CD14-positive monocyte (primary cell): ENCODE results near the gene CAPN3. TPM values are rescaled to one million over a fixed set of nuclear protein-coding genes. Genes with fewer than 3 reads are reported as not detected.

ENCODE experiments used
- DNase-seq, 3 donors: peaks; one replicate each; pipeline ENCODE4 v3.0.0-alpha.2; 2011 to 2022
- H2AFZ ChIP-seq: 2 replicates; pipeline ENCODE4 v1.6.0; 2012; ENCODE audit warnings: mild to moderate bottlenecking, low read depth, low read length, inconsistent platforms; ENCODE audit not compliant: insufficient read depth, poor library complexity, severe bottlenecking
- H3K27ac ChIP-seq, 2 donors: 1 replicate in 1 of 2; 2 replicates in 1 of 2; pipeline ENCODE4 v1.5.1; 2012 to 2013; ENCODE audit warnings: low read length in 2 of 2, control low read depth in 1 of 2, inconsistent platforms in 1 of 2, low read depth in 1 of 2, mild to moderate bottlenecking in 1 of 2
- H3K27me3 ChIP-seq, 2 donors: one replicate each; pipeline versions ENCODE4 v1.6.0 to v1.6.1; 2011 to 2013; ENCODE audit warnings: low read length in 2 of 2; ENCODE audit not compliant: control insufficient read depth in 2 of 2, insufficient read depth in 2 of 2
- H3K36me3 ChIP-seq, 2 donors: replicated peaks in 1 of 2; 1 replicate in 1 of 2; 2 replicates in 1 of 2; pipeline versions ENCODE4 v1.5.1 to v1.6.1; 2012 to 2013; ENCODE audit warnings: low read length in 2 of 2, control low read depth in 1 of 2, inconsistent platforms in 1 of 2, mild to moderate bottlenecking in 1 of 2; ENCODE audit not compliant: insufficient read depth in 2 of 2, control insufficient read depth in 1 of 2
- H3K4me1 ChIP-seq, 2 donors: 1 replicate in 1 of 2; 2 replicates in 1 of 2; pipeline versions ENCODE4 v1.5.1 to v1.6.1; 2012 to 2013; ENCODE audit warnings: low read length in 2 of 2, control low read depth in 1 of 2, inconsistent platforms in 1 of 2, mild to moderate bottlenecking in 1 of 2, moderate library complexity in 1 of 2; ENCODE audit not compliant: insufficient read depth in 2 of 2, control insufficient read depth in 1 of 2
- H3K4me2 ChIP-seq: replicated peaks from 2 replicates; pipeline ENCODE3; 2012; ENCODE audit warnings: low read length, moderate library complexity, mild to moderate bottlenecking; ENCODE audit not compliant: poor library complexity, severe bottlenecking; ENCODE audit errors: extremely low read depth
- H3K4me3 ChIP-seq, 3 experiments: fragments of 200-600 bp in 1 of 3; sonication (generic) in 1 of 3; replicated peaks in 1 of 3; 1 replicate in 2 of 3; 2 replicates in 1 of 3; pipeline ENCODE4 v1.5.1; 2011 to 2013; ENCODE audit warnings: low read length in 3 of 3, mild to moderate bottlenecking in 3 of 3, control low read depth in 2 of 3, low read depth in 2 of 3, inconsistent platforms in 1 of 3, moderate library complexity in 1 of 3
- H3K79me2 ChIP-seq: 2 replicates; pipeline ENCODE4 v1.6.0; 2012; ENCODE audit warnings: mild to moderate bottlenecking, control low read depth, inconsistent platforms, low read length, moderate library complexity; ENCODE audit not compliant: insufficient read depth
- H3K9ac ChIP-seq: 2 replicates; pipeline ENCODE4 v1.6.0; 2017; ENCODE audit warnings: low read length, mild to moderate bottlenecking; ENCODE audit not compliant: insufficient read depth, poor library complexity, severe bottlenecking
- H3K9me3 ChIP-seq, 2 donors: replicated peaks in 1 of 2; 1 replicate in 1 of 2; 2 replicates in 1 of 2; pipeline versions ENCODE4 v1.5.1 to v1.6.1; 2012 to 2013; ENCODE audit warnings: low read length in 2 of 2, control low read depth in 1 of 2; ENCODE audit not compliant: control insufficient read depth in 1 of 2, insufficient read depth in 1 of 2
- H4K20me1 ChIP-seq: 2 replicates; pipeline ENCODE4 v1.6.0; 2012; ENCODE audit warnings: mild to moderate bottlenecking, low read length, control low read depth, moderate library complexity; ENCODE audit not compliant: insufficient read depth
- H3K27ac Mint-ChIP-seq, 7 donors: one replicate each; pipeline ENCODE4 v1.8.0; 2020; ENCODE audit warnings: mild to moderate bottlenecking in 7 of 7, mixed read lengths in 7 of 7, moderate library complexity in 6 of 7, inconsistent platforms in 2 of 7
- H3K27me3 Mint-ChIP-seq, 3 donors: one replicate each; pipeline ENCODE4 v1.8.0; 2021 to 2022; ENCODE audit warnings: low read depth in 3 of 3, mild to moderate bottlenecking in 3 of 3, mixed read lengths in 3 of 3, moderate library complexity in 3 of 3, inconsistent platforms in 1 of 3
- H3K36me3 Mint-ChIP-seq, 2 donors: one replicate each; pipeline ENCODE4 v1.8.0; 2020; ENCODE audit warnings: mixed read lengths in 2 of 2, inconsistent platforms in 1 of 2, mild to moderate bottlenecking in 1 of 2
- H3K4me1 Mint-ChIP-seq: one replicate; pipeline ENCODE4 v1.8.0; 2020; ENCODE audit warnings: mild to moderate bottlenecking, mixed read lengths
- H3K4me3 Mint-ChIP-seq, 2 donors: one replicate each; pipeline ENCODE4 v1.8.0; 2020; ENCODE audit warnings: mild to moderate bottlenecking in 2 of 2, mixed read lengths in 2 of 2, moderate library complexity in 1 of 2
- H3K9me3 Mint-ChIP-seq, 7 donors: one replicate each; pipeline ENCODE4 v1.8.0; 2020 to 2022; ENCODE audit warnings: mixed read lengths in 7 of 7, mild to moderate bottlenecking in 6 of 7, moderate library complexity in 6 of 7, inconsistent platforms in 2 of 7
- CTCF ChIP-seq: fragments of 200-600 bp; IDR thresholded peaks from one replicate; pipeline ENCODE4 v1.8.0; 2022; ENCODE audit warnings: antibody characterized with exemption, mild to moderate bottlenecking
- WGBS: methylation state at CpG from one replicate; pipeline ENCODE4 v1.1.5; 2013; ENCODE audit warnings: missing lambda C conversion rate; ENCODE audit not compliant: insufficient coverage; 5-methylcytosine and 5-hydroxymethylcytosine counted together
- intact Hi-C, 2 donors: fragments of 100-400 bp; cut with micrococcal nuclease; formaldehyde crosslinking; loops; one replicate each; pipeline versions ENCODE4 v1.15.0 to v1.15.1; 2023
- polyA plus RNA-seq, 3 donors: library from polyadenylated mRNA; depleted of rRNA in 1 of 3; unstranded in 2 of 3; stranded (reverse) in 1 of 3; fragments of 300-500 nt in 2 of 3; fragments of >200 nt in 1 of 3; fragmentation: Illumina TruSeq in 2 of 3; gene quantifications; 1 replicate in 2 of 3; 2 replicates in 1 of 3; pipeline ENCODE4 v1.2.3, GENCODE V29; 2012 to 2021

The CAPN3 gene
- polyA plus RNA-seq, 3 donors: 2.9 to 76.5 (median 3.6) TPM

- no peak overlapping the region for H3K27ac ChIP-seq
- Mint-ChIP-seq H3K27me3 (no peaks in the 10 kb centered on the region), H3K36me3 (peaks cover 59 to 68% of the 10 kb centered on the region in 2 donors), H3K9me3 (peaks cover 12 to 19% (median 13%) of the 10 kb centered on the region in 7 donors), H3K4me3 (no peak overlapping the region), H3K27ac (peak overlapping the region in 1 of 7 donors; percentile 68), H3K4me1 (no peaks in the 10 kb centered on the region)
- H3K4me1 ChIP-seq: no peaks in the 10 kb centered on the region
- TF ChIP-seq CTCF: no peak
- H3K79me2 ChIP-seq: no peaks in the 10 kb centered on the region
- intact Hi-C loops: no loop called here
- H3K4me3 ChIP-seq: no peak overlapping the region
- no peak overlapping the region for H3K4me2 ChIP-seq
- H3K9ac ChIP-seq: no peak overlapping the region
- DNase-seq: no peak
- H2AFZ ChIP-seq: no peak overlapping the region
- peaks cover 57 to 77% of the 10 kb centered on the region in 2 donors for H3K36me3 ChIP-seq
- 88% methylated on average over 2 of the region's 3 CpGs for WGBS
- peaks cover 6 to 17% of the 10 kb centered on the region in 2 donors for H3K9me3 ChIP-seq
- H3K27me3 ChIP-seq: no peaks in the 10 kb centered on the region
- H4K20me1 ChIP-seq: no peaks in the 10 kb centered on the region
Measured at GRCh38 chr15:42331235-42331634, 28.1 kb upstream of the CAPN3 start.

- Mint-ChIP-seq H3K4me3 (no peak overlapping the region), H3K4me1 (no peaks in the 10 kb centered on the region), H3K36me3 (peaks cover 48 to 60% of the 10 kb centered on the region in 2 donors), H3K27me3 (peaks cover 0 to 1% (median 0%) of the 10 kb centered on the region in 3 donors), H3K9me3 (peaks cover 12 to 19% (median 14%) of the 10 kb centered on the region in 7 donors), H3K27ac (peak overlapping the region in 1 of 7 donors; percentile 1)
- DNase-seq: no peak
- Histone ChIP-seq H3K4me2 (no peak overlapping the region), H4K20me1 (no peaks in the 10 kb centered on the region), H3K27me3 (no peaks in the 10 kb centered on the region), H3K36me3 (peaks cover 46 to 66% of the 10 kb centered on the region in 2 donors), H3K27ac (no peak overlapping the region), H3K9me3 (peaks cover 6 to 17% of the 10 kb centered on the region in 2 donors), H3K4me1 (no peaks in the 10 kb centered on the region), H3K9ac (no peak overlapping the region), H2AFZ (no peak overlapping the region), H3K4me3 (no peak overlapping the region), H3K79me2 (no peaks in the 10 kb centered on the region)
- TF ChIP-seq CTCF: no peak
- intact Hi-C loops: no loop called here
- 100% methylated on average over 1 of the region's 4 CpGs for WGBS
Measured at GRCh38 chr15:42332331-42332730, 27.0 kb upstream of the CAPN3 start.
